H1 (cell line): ENCODE measurements around the gene MICA. TPM values are rescaled to one million over a fixed set of nuclear protein-coding genes. Genes with fewer than 3 reads are reported as not detected.

Experiments
- ASH2L ChIP-seq: fragments of 200-600, 300-600 bp; sonication (generic); IDR thresholded peaks from one replicate; pipeline ENCODE4 v1.7.1; 2017; ENCODE audit warnings: low read length
- CHD2 ChIP-seq: IDR thresholded peaks from 2 replicates; pipeline ENCODE4 v1.6.1; 2012; ENCODE audit warnings: low read length, improper control_type of control experiment
- CHD7 ChIP-seq: fragments of 300-600 bp; sonication (generic); IDR thresholded peaks from 2 replicates; pipeline ENCODE4 v1.7.1; 2012; ENCODE audit warnings: low read length, moderate library complexity, mild to moderate bottlenecking, inconsistent platforms; ENCODE audit not compliant: insufficient replicate concordance
- EZH2 ChIP-seq: fragments of 200-600 bp; sonication (generic); IDR thresholded peaks from 2 replicates; pipeline ENCODE4 v1.7.1; 2012; ENCODE audit warnings: low read depth, mild to moderate bottlenecking, moderate library complexity, low read length, inconsistent platforms; ENCODE audit not compliant: severe bottlenecking
- KDM1A ChIP-seq: fragments of 200-600, 300-600 bp; sonication (generic); IDR thresholded peaks from 2 replicates; pipeline ENCODE4 v1.7.1; 2016; ENCODE audit warnings: mild to moderate bottlenecking, low read length, borderline replicate concordance
- KDM4A ChIP-seq: IDR thresholded peaks from one replicate; pipeline ENCODE4 v1.7.1; 2012; ENCODE audit warnings: low read depth, mild to moderate bottlenecking, moderate library complexity, low read length, inconsistent platforms; ENCODE audit not compliant: severe bottlenecking
- MAFK ChIP-seq: IDR thresholded peaks from 2 replicates; pipeline ENCODE4 v1.6.1; 2012; ENCODE audit warnings: low read depth, mild to moderate bottlenecking, improper control_type of control experiment, low read length
- NANOG ChIP-seq: IDR thresholded peaks from 2 replicates; pipeline ENCODE4 v1.6.1; 2011; ENCODE audit warnings: low read length, low read depth, mild to moderate bottlenecking, inconsistent platforms; ENCODE audit not compliant: insufficient read depth, poor library complexity, severe bottlenecking
- POLR2AphosphoS5 ChIP-seq: IDR thresholded peaks from 2 replicates; pipeline ENCODE4 v1.6.1; 2011; ENCODE audit warnings: low read depth, low read length
- SIN3A ChIP-seq, 2 experiments: IDR thresholded peaks in 1 of 2; conservative IDR thresholded peaks in 1 of 2; 2 replicates each; pipeline ENCODE4 v1.6.1; 2011 to 2012; ENCODE audit warnings: low read length in 2 of 2, improper control_type of control experiment in 1 of 2, low read depth in 1 of 2, mild to moderate bottlenecking in 1 of 2
- TAF1 ChIP-seq: IDR thresholded peaks from 2 replicates; pipeline ENCODE4 v1.6.1; 2011; ENCODE audit warnings: mild to moderate bottlenecking, low read depth, low read length
- polyA plus RNA-seq, 7 experiments: library from polyadenylated mRNA; depleted of rRNA in 3 of 7; stranded (reverse) in 5 of 7; unstranded in 2 of 7; fragments of >200 nt in 5 of 7; fragments of 200-250 nt in 2 of 7; gene quantifications; 1 replicate in 5 of 7; 2 replicates in 1 of 7; 4 replicates in 1 of 7; pipeline versions ENCODE4 v1.2.1 to v1.2.3, GENCODE V29; 2011 to 2013; ENCODE audit warnings: missing spikeins in 2 of 7, mixed read lengths in 2 of 7
- total RNA-seq: library from RNA; stranded (reverse); fragmentation: NEBNext Ultra II Directional; extraction: Animal tissue kit (Norgen Biotek cat#: 25700); gene quantifications from 2 replicates; pipeline ENCODE4 v1.2.1, GENCODE V29; 2021

MICA gene
- total and polyA plus RNA-seq, 2 of the 8 experiments (the other 6 are each of a cell fraction or from before 2014, with no cell fraction given), result 12.5 to 16.3 TPM

- no peak for TF ChIP-seq SIN3A (conservative IDR thresholded peaks at IDR 0.05 in 1 of 2, IDR thresholded peaks at IDR 0.05 in 1 of 2; ENCODE audit: low read depth in 1 of 2, low read length in 2 of 2)
- TF ChIP-seq KDM4A, result peak; percentile 76
- TF ChIP-seq EZH2, result no peak
- TF ChIP-seq ASH2L, result peak; percentile 38
- no peak for TF ChIP-seq CHD7
- peak; percentile 26; the same call in 1 of the 2 replicates for TF ChIP-seq POLR2AphosphoS5
- TF ChIP-seq KDM1A, result no peak
- TF ChIP-seq TAF1, result no peak; the same call in 1 of the 2 replicates
- TF ChIP-seq MAFK, result no peak
- no peak for TF ChIP-seq NANOG
- TF ChIP-seq CHD2, result no peak; the same call in 1 of the 2 replicates
These were observed 46.4 kb upstream of the MICA start, which contains the start of gene HLA-B (continued) for GRCh38 chr6:31356946-31357466.
